GM10248 (cell line): ENCODE results near the gene IL18.
"Not testable (repeated sequence)": the region's sequence is repeated elsewhere in the genome, so short reads cannot be mapped to it uniquely, and the experiment has no call there.

ENCODE experiments used
- CTCF ChIA-PET: fragments of 300-600 bp; sonication (Branson Sonifier 250); formaldehyde crosslinking; extraction: SDS; loops from one replicate; lab custom pipeline; 2021; ENCODE audit warnings: antibody characterized with exemption; lab: Yijun Ruan, JAX
- POLR2A ChIA-PET: fragments of 350-650 bp; sonication (Branson Sonifier 250); formaldehyde crosslinking; extraction: SDS; loops from one replicate; lab custom pipeline; 2020; ENCODE audit warnings: antibody characterized with exemption; lab: Yijun Ruan, JAX
- DNase-seq: peaks from one replicate; pipeline ENCODE4 v3.0.0; 2012; ENCODE audit errors: extremely low spot score
- CTCF ChIP-seq: IDR thresholded peaks from 2 replicates; pipeline ENCODE4 v1.5.1; 2012; ENCODE audit warnings: mild to moderate bottlenecking, low read depth; ENCODE audit errors: extremely low read depth, missing control alignments, control extremely low read depth

IL18 gene

GRCh38 chr11:112200252-112200651 is 36.4 kb upstream of the IL18 start:
- DNase-seq: no peak
- ChIA-PET POLR2A (no interaction called here), CTCF (interaction anchor here (1.3 to 1.5 kb wide), 2 partner anchors 19 to 80 kb away, joined by 3 to 4 read pairs; no protein-coding TSS in a partner anchor)

GRCh38 chr11:112199101-112199500 is 35.2 kb upstream of the IL18 start:
- DNase-seq, POLR2A ChIA-PET: not testable (repeated sequence)
- CTCF ChIA-PET: interaction anchor here (1.1 to 1.3 kb wide), 2 partner anchors 21 to 81 kb away, joined by 3 to 4 read pairs; no protein-coding TSS in a partner anchor

More at GRCh38 chr11:112200252-112200651, 36.4 kb upstream of the IL18 start:
- no peak for TF ChIP-seq CTCF

- POLR2A ChIA-PET: no interaction called here
- DNase-seq: no peak
- TF ChIP-seq CTCF: no peak
- CTCF ChIA-PET: interaction anchor here (0.6 to 1.3 kb wide), 2 partner anchors 23 to 83 kb away, joined by 3 to 4 read pairs; no protein-coding TSS in a partner anchor
Measured at GRCh38 chr11:112196519-112197087, 32.7 kb upstream of the IL18 start.

GRCh38 chr11:112195951-112196351 is 32.1 kb upstream of the IL18 start:
- CTCF ChIA-PET: interaction anchor here (0.6 to 1.3 kb wide), 2 partner anchors 24 to 83 kb away, joined by 3 to 4 read pairs; no protein-coding TSS in a partner anchor
- no peak for TF ChIP-seq CTCF

GRCh38 chr11:112195113-112195512 is 31.2 kb upstream of the IL18 start:
- CTCF ChIA-PET, DNase-seq, POLR2A ChIA-PET: not testable (repeated sequence)

More at GRCh38 chr11:112195951-112196351, 32.1 kb upstream of the IL18 start:
- DNase-seq: no peak
- POLR2A ChIA-PET: no interaction called here

- no peak for DNase-seq
- ChIA-PET POLR2A (interaction anchor here (0.5 kb wide), 1 partner anchor 1584 kb away, joined by 5 read pairs; no protein-coding TSS in a partner anchor), CTCF (no interaction called here)
- no peak for TF ChIP-seq CTCF
Measured at GRCh38 chr11:112186304-112186703, 22.4 kb upstream of the IL18 start.

GRCh38 chr11:112185883-112186282 is 22.0 kb upstream of the IL18 start:
- POLR2A ChIA-PET: interaction anchor here (0.5 kb wide), 1 partner anchor 1584 kb away, joined by 5 read pairs; no protein-coding TSS in a partner anchor

More at GRCh38 chr11:112185883-112186282, 22.0 kb upstream of the IL18 start:
- no peak for TF ChIP-seq CTCF
- DNase-seq: no peak
- CTCF ChIA-PET: no interaction called here
